Stimulated activated CD8-positive, alpha-beta memory T cell treated with anti-CD3 and anti-CD28 coated beads, Interleukin-4, amount 100 ng/mL, for 24 hours (primary cell): ENCODE measurements around the gene LRRC4C.

ENCODE experiments used
- DNase-seq: peaks from one replicate; pipeline ENCODE4 v3.0.0-alpha.2; 2020; ENCODE audit warnings: low read depth

Gene LRRC4C

GRCh38 chr11:41250408-41250935 lies 209.0 kb downstream of the LRRC4C start:
- DNase-seq, result no peak

GRCh38 chr11:41247621-41248020 lies 211.8 kb downstream of the LRRC4C start:
- DNase-seq, result no peak

- no peak for DNase-seq
Measured at GRCh38 chr11:41246399-41246745, 213.1 kb downstream of the LRRC4C start.

- no peak for DNase-seq
Measured at GRCh38 chr11:41245704-41246398, 213.6 kb downstream of the LRRC4C start.

GRCh38 chr11:41245184-41245583 lies 214.3 kb downstream of the LRRC4C start:
- DNase-seq, result no peak

DNA sequence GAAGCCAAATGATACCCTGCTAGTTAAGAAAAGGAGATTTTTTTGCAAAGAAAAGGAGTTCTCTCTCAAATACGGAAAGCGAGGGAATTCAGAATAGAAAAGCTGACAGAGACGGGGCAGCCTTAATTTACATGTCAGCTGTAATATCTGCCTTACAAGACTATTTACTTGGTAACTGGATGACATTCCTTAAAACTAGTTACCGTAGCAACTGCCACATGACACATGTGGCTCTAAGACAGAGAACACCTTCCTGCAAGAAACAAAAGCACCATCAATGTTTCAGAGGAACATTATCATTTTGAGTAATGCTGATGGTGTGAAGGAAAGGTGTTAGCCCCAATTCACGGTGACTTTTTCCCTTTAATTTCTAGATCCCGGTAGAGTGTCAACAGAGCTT lies 222.1 kb downstream of the LRRC4C start:
- DNase-seq, result no peak

- DNase-seq, result no peak
Measured at GRCh38 chr11:41235668-41236067, 223.8 kb downstream of the LRRC4C start.

DNA sequence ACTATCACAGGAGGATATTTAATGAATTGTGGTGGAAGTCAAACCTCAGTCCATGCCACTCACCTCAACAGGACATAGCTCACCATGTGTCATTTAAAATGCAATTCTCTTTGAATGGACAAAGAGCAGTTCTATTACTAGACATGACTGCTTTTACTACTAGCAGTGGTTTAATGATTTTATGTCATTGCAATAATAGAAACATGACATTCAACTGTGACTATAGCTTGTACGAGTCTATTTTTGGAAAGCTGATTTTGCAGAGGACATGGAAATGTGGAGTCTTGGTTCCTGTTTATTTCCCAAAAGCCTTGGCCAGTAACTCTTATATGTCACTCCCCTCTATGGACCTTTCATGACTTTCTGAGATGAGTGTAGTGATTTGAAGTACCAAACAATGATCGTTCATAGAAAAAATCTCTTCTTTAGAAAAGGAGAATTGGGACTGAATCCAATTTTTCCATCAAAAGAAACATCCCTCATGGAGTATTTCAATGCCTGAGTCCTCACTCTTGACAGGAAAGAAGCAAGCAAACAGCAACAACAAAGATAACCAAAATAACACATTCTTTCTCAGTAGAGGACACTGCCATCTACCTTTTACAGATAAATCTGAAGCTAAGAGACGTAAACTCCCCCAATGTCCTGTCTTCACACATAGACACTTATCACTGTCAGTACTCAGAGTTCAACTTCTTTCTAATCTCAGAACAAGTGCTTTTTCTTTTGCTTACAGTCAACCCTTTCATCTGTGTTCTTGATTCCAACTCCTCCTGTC lies 233.4 kb downstream of the LRRC4C start:
- no peak for DNase-seq

DNA sequence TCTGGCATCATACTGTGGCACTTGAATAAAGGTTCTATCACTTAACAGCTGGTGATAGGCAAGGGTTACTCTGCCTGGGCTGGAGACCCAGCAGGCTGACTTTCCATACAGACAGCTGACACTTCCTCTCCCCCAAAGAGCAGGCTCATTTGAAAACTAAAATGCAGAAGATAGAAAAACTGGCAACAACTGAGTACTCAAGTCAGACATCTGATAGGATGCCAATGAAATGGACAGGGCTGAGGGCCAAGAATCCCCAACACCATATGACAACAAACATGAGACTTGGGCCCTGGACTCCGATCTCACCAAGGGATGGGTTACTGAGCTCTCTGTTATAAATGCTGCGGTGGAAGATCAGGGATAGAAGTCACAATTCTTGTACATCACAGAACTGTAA lies 237.2 kb downstream of the LRRC4C start:
- DNase-seq, result no peak

- DNase-seq, result no peak
Measured at GRCh38 chr11:41206388-41206787, 253.1 kb downstream of the LRRC4C start.

DNA sequence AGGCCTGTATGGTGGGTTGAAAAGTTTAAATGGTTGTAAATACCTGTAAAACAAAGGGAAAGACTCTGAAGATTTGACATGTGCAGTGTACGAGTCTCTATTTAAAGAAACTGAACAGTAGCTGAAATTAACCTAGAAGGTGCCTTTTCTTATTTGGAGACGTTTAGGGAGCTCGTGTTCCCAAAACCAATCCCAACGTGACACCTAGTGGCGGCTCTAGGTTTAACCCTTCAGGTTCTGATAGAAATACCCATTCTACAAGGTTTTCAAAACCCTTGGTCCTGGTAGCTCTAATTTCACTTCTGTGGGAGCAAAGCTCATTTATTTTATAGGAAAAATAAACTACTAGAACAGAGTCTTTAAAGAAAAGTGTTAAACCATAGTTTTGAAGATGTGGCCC lies 258.3 kb downstream of the LRRC4C start:
- DNase-seq, result no peak

DNA sequence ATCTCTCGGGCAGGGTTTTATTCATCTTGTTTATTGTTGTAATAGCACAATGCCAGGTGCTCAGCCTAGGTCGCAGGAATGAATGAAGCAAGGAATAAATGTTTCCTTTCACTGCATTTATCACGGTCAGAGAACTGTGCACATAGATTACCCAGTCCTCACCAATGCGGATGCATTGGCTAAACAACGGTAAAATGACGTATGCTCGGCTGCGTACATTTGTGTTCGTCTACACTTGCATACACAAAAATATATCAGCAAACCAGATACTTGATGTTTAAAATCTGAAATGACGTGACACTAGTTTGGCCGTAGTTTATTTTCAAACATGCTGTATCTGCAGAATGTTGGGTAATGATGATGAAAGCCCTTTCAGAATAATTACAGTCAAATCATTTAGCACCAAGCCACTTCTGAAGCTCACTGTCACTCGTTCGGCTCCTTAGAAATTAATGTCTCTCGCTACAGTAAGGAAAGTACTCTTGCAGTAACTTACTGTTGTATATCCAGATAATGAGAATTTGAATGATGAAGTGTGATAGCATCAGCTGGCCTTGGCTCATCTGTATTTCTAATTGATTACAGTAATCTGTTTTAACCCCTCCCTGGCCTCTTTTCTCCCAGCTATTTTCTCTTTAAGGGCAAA lies 268.9 kb downstream of the LRRC4C start:
- no peak for DNase-seq

- no peak for DNase-seq
Measured at GRCh38 chr11:41189701-41190436, 269.6 kb downstream of the LRRC4C start.

DNA sequence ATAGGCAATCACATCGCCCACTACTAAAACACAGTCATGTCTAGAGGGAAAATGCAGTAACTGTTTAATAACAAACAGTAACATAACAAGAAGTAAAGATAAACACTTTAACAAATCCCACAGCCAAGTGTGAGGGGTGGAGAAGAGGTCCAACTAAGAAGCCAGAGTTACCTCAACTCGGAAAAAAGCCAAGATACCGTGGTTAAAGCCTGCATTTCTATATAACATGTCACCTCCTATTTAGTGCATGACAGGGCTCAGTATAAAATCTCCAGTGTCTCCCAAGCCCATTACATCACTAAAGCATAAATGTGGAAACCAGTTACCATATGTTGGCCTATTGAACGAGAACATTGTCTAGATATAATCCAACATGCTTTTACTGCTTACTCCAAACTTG lies 281.7 kb downstream of the LRRC4C start:
- no peak for DNase-seq

DNA sequence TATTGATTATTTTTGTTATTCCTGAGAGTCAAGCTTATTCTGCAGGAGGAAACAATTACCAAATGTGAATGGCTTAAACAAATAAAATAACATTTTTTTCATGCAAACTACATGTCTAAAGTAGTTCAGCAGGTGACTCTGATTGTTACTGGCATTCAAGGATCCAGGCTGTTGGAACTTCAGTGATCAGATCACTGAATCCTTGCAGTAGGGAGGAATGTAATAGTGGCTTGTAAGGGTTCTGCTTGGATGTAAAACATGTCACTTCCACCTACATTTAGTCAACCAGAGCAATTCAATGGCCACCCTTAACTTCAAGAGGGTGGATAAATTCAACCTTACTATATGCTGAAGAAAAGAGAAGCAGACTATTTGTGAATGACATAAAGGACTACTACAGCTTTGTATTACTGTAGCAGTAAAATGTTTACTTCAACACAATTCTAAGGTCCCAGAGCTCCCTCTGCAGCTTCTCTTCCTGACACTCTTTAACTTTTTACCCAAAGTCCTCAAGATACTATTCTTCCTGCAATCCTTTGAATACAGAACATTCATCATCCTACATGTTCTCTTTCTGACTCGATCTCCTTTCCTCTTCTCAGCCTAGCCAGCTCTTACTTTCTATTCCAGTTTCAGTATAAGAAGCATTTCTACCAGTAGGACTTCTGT lies 284.0 kb downstream of the LRRC4C start:
- DNase-seq, result no peak

GRCh38 chr11:41146326-41146725 lies 313.1 kb downstream of the LRRC4C start:
- no peak for DNase-seq

DNA sequence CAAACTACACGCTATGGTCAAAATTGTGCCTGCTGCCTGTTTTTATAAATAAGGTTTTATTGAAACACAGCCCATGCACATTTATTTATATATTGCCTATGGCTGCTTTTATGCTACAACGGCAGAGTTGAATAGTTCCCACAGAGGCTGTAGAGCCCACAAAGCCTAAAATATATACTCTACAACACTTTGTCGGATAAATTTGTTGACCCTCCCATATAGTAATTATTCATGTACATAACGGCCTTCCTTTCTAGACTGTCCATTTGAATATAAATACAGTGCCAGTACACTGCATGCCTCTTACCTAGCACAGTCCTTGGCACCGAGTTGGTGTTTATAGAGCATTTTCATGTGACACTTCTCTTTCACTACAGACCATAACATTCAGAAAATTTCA lies 314.0 kb downstream of the LRRC4C start:
- DNase-seq, result no peak

DNA sequence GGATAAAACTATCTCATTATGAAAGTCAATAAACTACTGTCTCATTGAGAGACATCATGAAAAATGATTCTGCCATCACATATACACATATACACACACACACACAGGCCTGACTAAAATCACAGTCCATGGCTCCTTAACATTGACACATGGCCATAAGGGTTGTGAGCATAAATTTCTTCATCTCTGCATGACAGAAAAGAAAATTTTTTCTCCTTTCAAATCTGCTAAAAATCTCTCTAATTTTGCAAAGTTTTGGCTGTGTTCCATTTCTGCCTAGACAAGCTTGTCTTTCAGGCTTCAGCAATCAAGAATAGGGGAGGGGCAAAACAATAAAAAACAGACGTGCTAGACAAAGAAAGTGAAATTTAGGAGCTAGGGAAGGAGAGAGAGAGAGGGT lies 324.5 kb downstream of the LRRC4C start:
- DNase-seq, result no peak

GRCh38 chr11:41133023-41133422 lies 326.4 kb downstream of the LRRC4C start:
- no peak for DNase-seq

GRCh38 chr11:41121600-41121999 lies 337.9 kb downstream of the LRRC4C start:
- DNase-seq, result no peak

DNA sequence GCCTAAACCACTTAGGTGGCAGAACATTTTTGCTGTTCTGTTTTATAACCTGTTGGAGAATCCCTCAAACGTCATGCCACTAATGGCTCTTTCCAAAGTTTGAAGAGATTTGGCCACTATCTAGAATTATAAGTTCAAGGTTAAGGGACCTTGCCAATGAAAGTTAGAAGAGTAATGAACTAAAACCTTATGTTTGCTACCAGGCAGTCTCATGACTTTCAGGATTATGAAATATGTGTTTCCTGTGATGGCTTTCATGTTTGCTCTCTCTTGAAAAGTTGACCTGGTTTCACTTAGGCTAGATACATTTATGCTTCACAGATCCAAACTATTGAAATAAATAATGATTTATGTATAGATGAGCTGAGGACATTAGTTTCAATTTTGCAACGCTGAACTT lies 340.0 kb downstream of the LRRC4C start:
- no peak for DNase-seq

DNA sequence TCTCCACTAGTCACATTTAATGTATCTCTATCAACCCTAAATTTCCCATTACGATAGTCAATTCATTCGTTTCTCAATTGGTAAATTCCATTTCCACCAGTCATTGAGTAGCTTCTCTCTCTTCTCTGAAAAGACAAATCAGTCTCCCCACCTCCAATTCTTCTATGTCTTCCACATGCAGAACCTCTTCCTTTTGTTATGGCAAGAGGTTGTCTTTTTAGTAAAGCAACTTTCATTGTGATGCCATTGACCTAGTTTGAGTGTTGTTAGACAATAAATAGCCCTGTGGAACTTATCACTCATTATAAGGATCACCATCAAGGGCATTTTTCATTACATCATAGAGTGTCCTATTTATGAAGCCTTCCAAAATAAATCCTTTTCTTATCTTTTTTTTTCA lies 340.9 kb downstream of the LRRC4C start:
- DNase-seq, result no peak
